ENCODE measurements around the gene HCN2.
"Not testable (repeated sequence)": the region's sequence is repeated elsewhere in the genome, so short reads cannot be mapped to it uniquely, and the experiment has no call there.

Gene HCN2

GRCh38 chr19:623974-624373 lies 34.3 kb downstream of the HCN2 start:
- peak; percentile 41 for DNase-seq (ENCODE audit: low read depth)
- TF ChIP-seq CTCF (conservative IDR thresholded peaks at IDR 0.05; ENCODE audit: low read length): no peak
- H3K4me3 ChIP-seq (ENCODE audit: low read length): no peak overlapping the region

- no peak overlapping the region for H3K4me3 ChIP-seq (ENCODE audit: low read length)
- no peak for TF ChIP-seq CTCF (conservative IDR thresholded peaks at IDR 0.05; ENCODE audit: low read length)
- DNase-seq (ENCODE audit: low read depth): no peak
These were observed 34.9 kb downstream of the HCN2 start for GRCh38 chr19:624433-625109.

GRCh38 chr19:625257-625656 lies 35.6 kb downstream of the HCN2 start:
- TF ChIP-seq CTCF (conservative IDR thresholded peaks at IDR 0.05; ENCODE audit: low read length): no peak
- no peak for DNase-seq (ENCODE audit: low read depth)
- H3K4me3 ChIP-seq (ENCODE audit: low read length): no peak overlapping the region

GRCh38 chr19:626566-626965 lies 36.9 kb downstream of the HCN2 start:
- H3K4me3 ChIP-seq (ENCODE audit: low read length); DNase-seq (ENCODE audit: low read depth): not testable (repeated sequence)

GRCh38 chr19:628168-628567 lies 38.5 kb downstream of the HCN2 start:
- no peak for DNase-seq (ENCODE audit: low read depth)
- no peak overlapping the region for H3K4me3 ChIP-seq (ENCODE audit: low read length)
- TF ChIP-seq CTCF (conservative IDR thresholded peaks at IDR 0.05; ENCODE audit: low read length): peak; percentile 28

- DNase-seq (ENCODE audit: low read depth); H3K4me3 ChIP-seq (ENCODE audit: low read length): not testable (repeated sequence)
These were observed 39.8 kb downstream of the HCN2 start for GRCh38 chr19:629515-629914.

GRCh38 chr19:629961-630714 lies 40.5 kb downstream of the HCN2 start:
- DNase-seq (ENCODE audit: low read depth): no peak
- H3K4me3 ChIP-seq (ENCODE audit: low read length): no peak overlapping the region
- TF ChIP-seq CTCF (conservative IDR thresholded peaks at IDR 0.05; ENCODE audit: low read length): no peak

GRCh38 chr19:632579-633067 lies 42.9 kb downstream of the HCN2 start:
- peak overlapping the region; percentile 89 for H3K4me3 ChIP-seq (ENCODE audit: low read length)
- peak; percentile 34 for DNase-seq (ENCODE audit: low read depth)
- no peak for TF ChIP-seq CTCF (conservative IDR thresholded peaks at IDR 0.05; ENCODE audit: low read length)

Data from AG10803 (cell line).